ENCODE measurements around the gene ATP2C1. TPM values are rescaled to one million over a fixed set of nuclear protein-coding genes. Genes with fewer than 3 reads are reported as not detected.

The ATP2C1 gene
- total and polyA plus RNA-seq, 2 experiments from 2014 or later, result 28.1 to 75.7 TPM

- H3K4me1 Mint-ChIP-seq, result peaks cover 16% of the 10 kb centered on the region
- no peak overlapping the region for H3K27ac Mint-ChIP-seq
- H3K9me3 Mint-ChIP-seq, result no peaks in the 10 kb centered on the region
- ATAC-seq (no peak), DNase-seq (ENCODE audit: low spot score) (no peak)
- peak overlapping the region; percentile 26; the same call in 1 of the 2 replicates for H2AFZ ChIP-seq
- TF ChIP-seq ZNF114 (CRISPR knock-in tag; IDR thresholded peaks at IDR 0.05), result no peak
- no peak for TF ChIP-seq EZH2phosphoT487 (IDR thresholded peaks at IDR 0.05; ENCODE audit: unreplicated experiment)
- no peak for TF ChIP-seq POLR2AphosphoS5 (IDR thresholded peaks at IDR 0.05; ENCODE audit: low read depth)
- no peak for TF ChIP-seq ZNF462 (CRISPR knock-in tag; IDR thresholded peaks at IDR 0.05)
- no peak for TF ChIP-seq EZH2 (IDR thresholded peaks at IDR 0.05; ENCODE audit: low read depth, unreplicated experiment)
- TF ChIP-seq ZNF331 (CRISPR knock-in tag; IDR thresholded peaks at IDR 0.05; ENCODE audit: low read depth), result no peak
- no peak for TF ChIP-seq CTCF (conservative IDR thresholded peaks at IDR 0.05; ENCODE audit: low read depth in 2 of 2)
- no peak for TF ChIP-seq NANOG (IDR thresholded peaks at IDR 0.05; ENCODE audit: borderline replicate concordance)
- TF ChIP-seq STAT1 (IDR thresholded peaks at IDR 0.05; ENCODE audit: unreplicated experiment), result no peak
- TF ChIP-seq CREB1 (CRISPR knock-in tag; IDR thresholded peaks at IDR 0.05; ENCODE audit: low read depth), result no peak
- TF ChIP-seq ETS1 (IDR thresholded peaks at IDR 0.05), result no peak
- no peak for TF ChIP-seq JUNB (IDR thresholded peaks at IDR 0.05; ENCODE audit: unreplicated experiment)
- no peak for TF ChIP-seq REST (IDR thresholded peaks at IDR 0.05; ENCODE audit: unreplicated experiment)
- no peaks in the 10 kb centered on the region for H3K27me3 Mint-ChIP-seq (ENCODE audit: insufficient read depth, low read depth, poor library complexity)
- no peak overlapping the region for H3K4me3 ChIP-seq
- H3K36me3 Mint-ChIP-seq (ENCODE audit: low read depth), result no peaks in the 10 kb centered on the region
- 0 out of 2 replicates have a peak, but pooled peaks cover 4% of the 10 kb centered on the region for H3K9me2 ChIP-seq (ENCODE audit: insufficient read depth)
- no peak overlapping the region for H3K4me3 Mint-ChIP-seq
- no peaks in the 10 kb centered on the region for H3F3A ChIP-seq (replicated peaks; ENCODE audit: low read depth)
- H3K4me2 ChIP-seq, result no peak overlapping the region
- no peaks in the 10 kb centered on the region for H3K27me3 ChIP-seq (ENCODE audit: insufficient read depth)
- H3K4me1 ChIP-seq (ENCODE audit: insufficient read depth), result peaks cover 20% of the 10 kb centered on the region
- no peaks in the 10 kb centered on the region for H4K20me1 ChIP-seq (replicated peaks; ENCODE audit: insufficient read depth)
- H3K27ac ChIP-seq (ENCODE audit: low read depth), result no peak overlapping the region
- no peaks in the 10 kb centered on the region for H3K79me2 ChIP-seq (replicated peaks; ENCODE audit: insufficient read depth)
- H3K36me3 ChIP-seq (ENCODE audit: insufficient read depth), result no peaks in the 10 kb centered on the region
Observed at GRCh38 chr3:130854208-130854864, 39.5 kb upstream of the ATP2C1 start.

All from GM23338 (cell line).